HG03280 (cell line): ENCODE results near the gene AHNAK.

Experiments
- ATAC-seq: cut with Tn5 transposase; IDR thresholded peaks from one replicate; pipeline ENCODE4 v1.9.1; 2021; ENCODE audit warnings: mild to moderate bottlenecking, moderate library complexity; ENCODE audit not compliant: unreplicated experiment

The AHNAK gene

GRCh38 chr11:62438641-62439040, 108.0 kb downstream of the AHNAK start:
- ATAC-seq, result no peak

DNA sequence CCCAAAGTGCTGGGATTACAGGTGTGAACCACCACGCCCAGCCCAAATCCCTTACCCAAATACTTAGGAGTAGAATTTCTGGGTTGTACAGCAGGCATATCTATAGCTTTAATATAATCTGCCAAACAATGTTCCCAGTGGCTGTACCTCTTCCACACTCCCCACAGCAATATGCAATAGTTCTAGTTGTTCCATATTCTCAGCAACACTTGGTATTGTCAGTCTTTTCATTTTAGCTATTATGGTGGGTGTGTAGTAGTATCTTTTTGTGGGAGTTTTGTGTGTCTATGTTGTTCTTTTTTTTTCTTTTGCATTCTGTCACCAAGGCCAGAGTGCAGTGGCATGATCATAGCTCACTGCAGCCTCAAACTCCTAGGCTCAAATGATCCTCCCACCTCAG, 109.0 kb downstream of the AHNAK start:
- ATAC-seq, result no peak

DNA sequence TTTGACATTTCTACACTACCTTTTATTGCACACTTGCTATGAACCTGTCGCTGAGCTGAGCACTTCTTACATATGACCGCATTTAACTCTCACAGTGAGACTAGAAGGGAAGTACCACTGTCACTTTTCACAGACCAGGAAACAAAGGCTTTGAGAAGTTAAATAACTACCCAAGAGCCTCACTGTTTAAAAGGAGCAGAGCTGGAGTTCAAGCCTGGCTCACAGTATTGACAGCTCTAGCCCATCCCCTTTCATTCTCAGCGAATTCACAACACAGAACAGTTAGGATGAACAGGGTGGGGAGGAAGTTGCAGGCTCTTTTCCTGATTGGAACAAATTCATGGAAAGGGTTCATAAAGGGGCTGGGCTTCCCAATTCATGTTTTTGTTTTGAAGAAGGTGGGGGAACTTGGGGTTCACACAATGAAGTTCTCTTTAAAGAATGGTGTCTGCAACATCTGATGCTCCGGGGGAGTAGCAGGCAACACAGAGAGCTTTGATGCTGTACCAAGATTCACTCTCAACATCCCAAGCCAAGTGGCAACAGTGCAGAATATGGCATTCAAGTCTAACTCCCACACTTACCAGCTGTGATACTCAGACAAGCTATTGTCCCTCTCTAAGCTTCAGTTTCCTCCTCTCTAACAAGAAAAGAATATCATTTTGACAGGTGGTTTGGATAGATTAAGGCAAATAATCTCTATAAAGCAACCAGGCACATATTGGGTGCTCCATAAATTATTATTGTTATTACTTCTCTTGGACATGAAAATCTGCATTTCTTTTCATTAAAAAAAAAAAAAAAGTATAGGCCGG, 110.6 kb downstream of the AHNAK start:
- ATAC-seq, result no peak

DNA sequence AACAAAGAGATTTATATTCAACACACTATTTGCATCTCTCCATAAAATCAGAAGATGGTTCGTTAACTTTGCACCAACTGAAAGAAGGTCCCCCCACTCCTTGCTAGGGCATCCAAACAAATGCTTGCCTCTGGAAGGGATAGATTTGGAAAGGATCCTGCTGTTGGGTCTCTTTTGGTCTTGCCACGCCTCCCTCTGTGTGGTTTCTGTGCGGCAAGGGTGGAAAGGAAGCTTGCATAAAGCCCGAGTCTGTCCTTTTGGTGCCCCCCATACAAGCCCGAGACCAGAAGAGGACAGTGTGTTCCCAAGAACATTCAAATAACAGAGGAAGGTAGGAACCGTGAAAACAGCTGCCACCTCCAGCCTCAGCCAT, 112.7 kb downstream of the AHNAK start:
- no peak for ATAC-seq

GRCh38 chr11:62433141-62433903, 113.3 kb downstream of the AHNAK start:
- ATAC-seq, result no peak

DNA sequence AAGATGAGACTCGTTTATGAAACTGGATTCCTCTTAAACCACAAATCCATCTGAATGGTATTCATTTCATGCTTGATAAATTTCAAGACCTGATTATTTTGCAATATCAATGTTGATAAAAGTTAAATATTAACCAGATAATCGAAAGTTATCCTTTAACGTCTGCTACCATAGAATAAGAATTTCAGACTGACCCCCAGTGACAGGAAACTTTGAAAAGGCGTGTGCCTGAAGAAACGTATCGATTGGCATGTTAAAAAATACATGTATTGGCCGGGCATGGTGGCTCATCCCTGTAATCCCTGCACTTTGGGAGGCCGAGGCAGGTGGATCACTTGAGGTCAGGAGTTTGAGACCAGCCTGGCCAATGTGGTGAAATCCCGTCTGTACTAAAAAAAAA, 113.9 kb downstream of the AHNAK start:
- no peak for ATAC-seq

GRCh38 chr11:62431171-62431901, 115.3 kb downstream of the AHNAK start:
- ATAC-seq, result no peak

- ATAC-seq, result no peak
Measured at GRCh38 chr11:62430425-62430824, 116.2 kb downstream of the AHNAK start.

DNA sequence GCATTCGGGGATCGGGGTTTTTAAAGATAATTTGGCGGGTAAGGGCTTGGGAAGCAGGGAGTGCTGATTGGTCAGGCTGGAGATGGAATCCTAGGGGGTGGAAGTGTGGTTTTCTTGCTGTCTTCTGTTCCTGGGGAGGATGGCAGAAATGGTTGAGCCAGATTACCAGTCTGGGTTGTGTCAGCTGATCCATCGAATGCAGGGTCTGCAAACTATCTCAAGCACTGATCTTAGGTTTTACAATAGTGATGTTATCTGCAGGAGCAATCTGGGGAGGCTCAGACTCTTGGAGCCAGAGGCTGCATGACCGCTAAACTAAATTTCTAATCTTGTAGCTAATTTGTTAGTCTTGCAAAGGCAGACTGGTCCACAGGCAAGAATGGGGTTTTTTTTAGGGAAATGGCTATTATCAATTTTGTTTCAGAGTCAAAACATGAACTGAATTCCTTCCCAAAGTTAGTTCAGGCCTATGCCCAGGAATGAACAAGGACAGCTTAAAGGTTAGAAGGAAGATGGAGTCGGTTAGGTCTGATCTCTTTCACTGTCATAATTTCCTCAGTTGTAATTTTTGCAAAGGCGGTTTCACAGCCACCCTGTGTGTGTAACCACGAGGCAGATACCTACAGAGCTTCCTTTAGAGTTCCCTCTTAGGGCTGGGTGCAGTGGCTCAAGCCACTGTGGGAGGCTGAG, 117.6 kb downstream of the AHNAK start:
- ATAC-seq, result no peak

- ATAC-seq, result no peak
Measured at GRCh38 chr11:62427630-62428233, 118.9 kb downstream of the AHNAK start.

DNA sequence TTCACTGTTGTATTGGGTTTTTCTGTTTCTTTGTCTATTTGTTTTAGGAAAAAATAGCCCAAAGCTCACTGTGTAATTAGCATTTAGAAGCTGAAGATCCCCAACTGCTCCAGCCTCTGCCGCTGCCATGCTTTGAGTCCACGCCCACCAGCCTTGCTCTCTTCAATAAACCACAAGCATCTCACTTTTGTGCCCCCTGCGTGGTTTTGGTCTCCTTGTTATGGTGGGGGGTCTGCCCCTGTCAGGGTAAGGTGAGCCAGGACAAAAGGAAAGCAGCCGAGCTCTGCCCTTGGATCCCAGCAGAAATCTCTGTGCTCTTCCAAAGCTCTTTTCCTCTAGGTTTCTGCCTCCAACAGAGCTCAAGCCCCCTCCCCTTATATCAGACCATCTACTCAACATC, 123.6 kb downstream of the AHNAK start:
- ATAC-seq, result no peak

DNA sequence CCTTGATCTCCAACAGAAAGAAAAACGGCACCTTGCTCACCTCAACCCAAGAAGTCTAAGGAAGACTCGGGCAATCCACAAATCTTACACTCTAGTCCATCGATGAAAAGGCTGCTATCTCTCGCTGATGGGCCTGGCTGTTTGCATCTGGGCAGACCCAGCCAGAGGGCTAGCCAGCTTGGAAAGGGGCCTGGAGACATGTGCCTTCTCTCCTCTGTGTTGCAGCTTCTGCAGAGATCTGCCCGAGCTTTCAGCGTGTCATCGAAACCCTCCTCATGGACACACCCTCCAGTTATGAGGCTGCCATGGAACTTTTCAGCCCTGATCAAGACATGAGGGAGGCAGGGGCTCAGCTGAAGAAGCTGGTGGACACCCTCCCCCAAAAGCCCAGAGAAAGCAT, 124.6 kb downstream of the AHNAK start:
- ATAC-seq, result no peak

GRCh38 chr11:62420882-62421281, 125.7 kb downstream of the AHNAK start:
- ATAC-seq, result no peak

- ATAC-seq, result no peak
Measured at GRCh38 chr11:62419943-62420342, 126.7 kb downstream of the AHNAK start.

DNA sequence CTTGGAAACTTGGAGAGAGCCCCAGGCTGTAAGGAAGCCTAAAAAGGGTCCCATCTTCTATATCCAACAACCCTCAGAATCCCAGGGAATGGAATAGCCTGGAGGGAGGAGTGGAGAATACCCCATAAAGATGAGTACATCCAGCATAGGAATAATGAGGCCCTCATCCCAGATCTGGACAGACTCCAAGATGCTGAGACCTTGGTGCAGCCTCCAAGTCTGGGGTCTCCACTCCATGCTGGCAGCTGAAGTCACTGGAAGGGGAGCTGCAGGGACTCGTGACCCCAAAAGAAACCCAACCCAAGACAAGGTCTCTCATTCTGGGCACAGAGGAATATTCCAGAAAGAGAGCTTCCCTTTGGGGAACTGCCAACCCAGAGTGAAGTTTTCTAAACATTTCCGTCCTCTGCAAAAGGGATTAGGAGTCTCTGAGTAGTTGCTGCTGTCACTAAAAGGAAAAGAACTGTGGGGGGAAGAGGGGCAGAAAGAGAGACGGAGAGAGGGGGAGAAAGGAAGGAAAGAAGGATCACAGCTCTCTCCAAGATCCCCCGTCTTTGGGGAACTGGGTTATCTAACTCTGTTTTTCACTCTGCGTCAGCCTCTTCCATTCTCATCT, 127.2 kb downstream of the AHNAK start:
- no peak for ATAC-seq

- ATAC-seq, result no peak
Measured at GRCh38 chr11:62418733-62419132, 127.9 kb downstream of the AHNAK start, which contains the start of gene SCGB1A1. TSS of gene SCGB1A1 (plus strand) at chr11:62419033. CDS start at chr11:62419096, 63 bp downstream.

GRCh38 chr11:62418136-62418535, 128.5 kb downstream of the AHNAK start:
- no peak for ATAC-seq

DNA sequence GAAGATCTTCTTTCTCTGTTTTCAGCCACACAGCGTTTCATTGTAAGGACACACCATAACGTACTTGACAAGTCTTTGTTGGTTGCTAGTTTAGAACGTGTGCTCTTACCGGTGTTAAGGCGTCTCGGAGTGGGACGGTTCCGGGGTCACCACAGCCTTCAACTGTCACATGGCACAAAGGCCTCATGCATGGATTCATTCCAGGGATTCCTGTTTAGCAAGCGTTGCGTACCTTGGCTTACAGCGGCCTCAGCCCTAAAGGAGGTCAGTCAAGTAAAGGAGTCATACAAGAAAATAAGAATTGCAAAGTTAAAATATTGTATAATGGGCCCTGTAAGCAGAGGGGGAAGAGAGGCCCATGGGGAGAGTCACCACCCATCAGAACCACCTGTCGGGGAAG, 130.0 kb downstream of the AHNAK start:
- no peak for ATAC-seq

DNA sequence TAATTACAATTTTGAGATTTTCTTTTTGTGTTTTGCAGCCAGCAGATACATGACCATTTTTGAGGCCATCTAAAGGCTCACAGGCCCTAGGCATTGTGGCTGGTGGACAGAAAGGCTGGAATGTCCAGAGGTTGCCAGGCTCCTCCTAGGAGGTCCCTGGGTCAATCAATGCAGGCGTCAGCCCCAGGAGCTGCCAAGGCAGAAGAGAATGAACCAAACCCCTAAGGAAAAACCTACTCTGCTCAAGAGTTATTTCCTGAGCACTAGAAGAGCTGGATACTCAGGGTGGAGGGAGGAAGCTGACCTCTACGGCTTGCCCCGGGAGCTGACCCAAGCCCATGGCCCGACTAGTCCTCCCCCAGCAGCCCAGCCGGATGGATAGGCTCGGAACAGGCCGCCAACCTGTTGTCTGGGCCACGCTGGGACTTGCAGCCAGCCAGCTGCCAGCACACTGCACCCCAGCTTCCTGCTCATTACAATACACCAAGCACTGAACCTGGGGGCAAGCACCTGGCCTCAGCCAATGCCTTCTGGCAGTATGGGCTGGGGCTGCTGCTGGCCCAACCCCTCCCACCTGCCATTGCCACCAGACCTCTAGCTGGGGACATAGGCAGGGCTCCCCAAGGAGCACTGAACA, 133.4 kb downstream of the AHNAK start:
- no peak for ATAC-seq

DNA sequence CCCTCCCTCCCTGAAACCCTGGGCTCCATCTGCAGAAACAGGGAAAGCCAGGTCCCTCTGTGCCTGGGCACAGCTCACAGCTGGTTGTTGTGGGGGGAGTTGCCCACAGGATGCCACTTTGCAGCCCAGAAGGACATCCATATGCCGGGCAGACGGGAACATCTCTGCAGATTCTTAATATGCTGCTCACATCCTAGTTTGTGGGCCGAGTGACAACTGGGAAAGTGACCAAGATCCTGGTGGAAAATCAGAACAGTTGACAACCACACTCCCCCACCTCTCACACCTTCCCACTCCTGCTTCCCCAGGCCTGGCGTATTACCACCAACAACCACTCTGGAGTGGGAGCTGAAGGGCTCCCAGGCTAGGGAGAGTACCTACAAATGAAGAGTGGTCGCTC, 135.1 kb downstream of the AHNAK start:
- no peak for ATAC-seq
